Dedifferentiated amniotic fluid mesenchymal stem cell (primary cell): ENCODE data around the gene GPR132.
A peak's percentile ranks its signal among the peaks of the same experiment; 100 is the strongest.

ENCODE experiments used
- DNase-seq: peaks from one replicate; pipeline ENCODE4 v3.0.0-alpha.2; 2016; ENCODE audit errors: extremely low spot score

Gene GPR132

DNA sequence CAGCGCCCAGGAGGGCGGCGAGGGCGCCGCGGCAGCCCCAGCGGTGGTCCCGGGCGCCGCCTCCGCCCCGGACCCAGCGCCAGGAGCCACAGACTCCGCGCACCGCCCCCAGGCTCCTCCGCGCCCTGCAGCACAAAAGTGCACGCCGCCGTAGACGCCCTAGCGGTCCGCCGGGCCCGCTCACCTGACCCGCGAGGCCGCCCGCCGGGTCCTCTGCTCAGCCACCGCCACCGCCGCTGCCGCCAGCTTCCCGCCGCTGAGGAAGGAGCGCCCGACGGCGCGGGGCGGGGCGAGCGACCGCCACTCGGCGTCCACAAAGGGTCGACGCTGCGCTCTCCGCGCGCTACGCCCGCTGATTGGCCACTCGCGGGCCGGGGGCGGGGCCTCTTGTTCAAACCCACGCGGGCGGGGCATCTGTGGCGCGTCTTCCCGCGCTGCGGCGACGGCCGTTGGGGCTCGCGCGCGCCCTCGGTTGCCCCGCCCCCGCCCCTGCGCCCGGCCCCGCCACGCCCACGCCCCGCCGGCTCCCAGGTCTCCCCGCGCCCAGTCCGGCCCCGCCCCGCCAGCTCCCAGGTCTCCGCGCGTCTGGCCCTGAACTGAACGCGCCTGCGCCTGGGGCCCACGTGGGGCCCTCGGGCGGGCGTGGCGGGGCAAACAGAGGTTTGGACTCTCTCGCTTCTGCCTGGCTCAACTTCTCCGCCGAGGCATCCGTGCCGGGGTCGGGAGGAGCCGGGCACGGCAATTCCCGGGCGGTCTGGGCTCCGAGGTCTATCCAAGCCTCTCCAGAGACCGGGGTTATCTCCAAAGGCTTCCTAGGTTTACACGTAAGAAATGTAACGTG lies 44.2 kb downstream of the GPR132 start, which contains the start of gene CDCA4:
CDCA4 (minus strand) TSS at position 269 of the 841 bp plus-strand sequence. CDS start 9,154 bp downstream, outside the sequence.
- DNase-seq, result peak; percentile 96

DNA sequence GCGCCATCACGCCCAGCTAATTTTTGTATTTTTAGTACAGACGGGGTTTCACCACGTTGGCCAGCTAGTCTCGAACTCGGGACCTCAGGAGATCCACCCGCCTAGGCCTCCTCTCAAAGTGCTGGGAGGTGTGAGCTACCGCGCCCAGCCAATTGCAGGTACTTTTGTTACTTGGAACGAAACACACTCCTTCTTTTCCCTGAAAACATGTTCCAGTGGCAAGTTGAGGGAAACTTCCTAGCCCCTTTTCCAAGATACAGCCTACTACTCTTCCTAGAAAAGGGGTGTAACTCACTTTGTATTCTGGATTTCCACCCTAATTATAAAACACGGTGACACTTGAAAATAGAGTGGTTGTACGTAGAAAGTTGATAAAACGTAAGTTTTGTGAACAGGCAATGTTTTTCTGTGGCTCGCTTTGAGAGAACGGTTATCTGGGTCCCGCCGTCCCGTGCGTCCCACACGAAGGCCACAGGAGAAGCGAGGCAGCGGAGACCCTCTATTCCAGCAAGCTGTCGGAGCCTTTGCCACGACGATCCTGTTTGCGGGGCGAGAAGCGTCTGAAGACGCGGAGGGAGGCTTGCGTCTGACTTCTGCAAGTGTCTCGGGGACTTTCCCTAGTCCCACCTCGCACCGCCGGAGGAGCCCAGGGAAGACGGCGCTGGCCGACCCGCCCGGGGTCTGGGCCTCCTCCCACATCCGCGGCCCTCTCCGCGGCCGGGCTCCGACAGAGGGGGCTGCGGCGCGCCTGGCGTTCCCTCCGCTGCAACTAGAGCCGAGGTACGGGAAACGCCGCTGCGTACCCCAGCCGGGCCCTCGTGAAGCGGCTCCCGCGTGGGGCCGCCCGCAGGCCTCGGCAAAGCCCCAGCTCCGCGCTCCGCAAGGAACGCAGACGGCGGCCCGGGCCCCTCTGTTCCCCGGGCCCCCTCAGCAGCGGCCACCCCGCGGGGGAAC lies 45.1 kb downstream of the GPR132 start:
- no peak for DNase-seq

GRCh38 chr14:105018414-105018813 lies 46.8 kb downstream of the GPR132 start:
- DNase-seq, result no peak

GRCh38 chr14:105015905-105016304 lies 49.3 kb downstream of the GPR132 start:
- no peak for DNase-seq

GRCh38 chr14:105015242-105015641 lies 50.0 kb downstream of the GPR132 start:
- DNase-seq, result no peak

- no peak for DNase-seq
Observed at GRCh38 chr14:105014631-105015030, 50.6 kb downstream of the GPR132 start.

DNA sequence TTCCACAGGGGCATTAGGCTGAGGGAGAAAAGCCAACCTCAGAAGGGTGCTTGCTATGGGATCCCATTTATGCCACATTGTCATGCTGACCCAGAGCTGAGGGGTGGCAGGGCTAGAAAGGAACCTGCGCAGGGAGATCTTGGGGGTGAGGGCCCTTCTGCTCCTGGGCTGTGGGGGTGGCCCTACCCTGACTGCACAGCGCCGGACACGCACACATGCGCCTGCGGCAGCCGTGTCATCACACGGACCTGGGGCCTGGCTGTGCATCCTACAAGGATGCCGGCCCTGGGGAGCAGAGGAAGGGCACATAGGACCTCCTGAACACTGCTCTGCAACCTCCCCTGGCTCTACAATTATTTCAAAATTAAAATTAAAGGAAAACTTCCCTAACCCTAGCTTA lies 51.2 kb downstream of the GPR132 start:
- no peak for DNase-seq

GRCh38 chr14:105013150-105013785 lies 52.0 kb downstream of the GPR132 start:
- no peak for DNase-seq

DNA sequence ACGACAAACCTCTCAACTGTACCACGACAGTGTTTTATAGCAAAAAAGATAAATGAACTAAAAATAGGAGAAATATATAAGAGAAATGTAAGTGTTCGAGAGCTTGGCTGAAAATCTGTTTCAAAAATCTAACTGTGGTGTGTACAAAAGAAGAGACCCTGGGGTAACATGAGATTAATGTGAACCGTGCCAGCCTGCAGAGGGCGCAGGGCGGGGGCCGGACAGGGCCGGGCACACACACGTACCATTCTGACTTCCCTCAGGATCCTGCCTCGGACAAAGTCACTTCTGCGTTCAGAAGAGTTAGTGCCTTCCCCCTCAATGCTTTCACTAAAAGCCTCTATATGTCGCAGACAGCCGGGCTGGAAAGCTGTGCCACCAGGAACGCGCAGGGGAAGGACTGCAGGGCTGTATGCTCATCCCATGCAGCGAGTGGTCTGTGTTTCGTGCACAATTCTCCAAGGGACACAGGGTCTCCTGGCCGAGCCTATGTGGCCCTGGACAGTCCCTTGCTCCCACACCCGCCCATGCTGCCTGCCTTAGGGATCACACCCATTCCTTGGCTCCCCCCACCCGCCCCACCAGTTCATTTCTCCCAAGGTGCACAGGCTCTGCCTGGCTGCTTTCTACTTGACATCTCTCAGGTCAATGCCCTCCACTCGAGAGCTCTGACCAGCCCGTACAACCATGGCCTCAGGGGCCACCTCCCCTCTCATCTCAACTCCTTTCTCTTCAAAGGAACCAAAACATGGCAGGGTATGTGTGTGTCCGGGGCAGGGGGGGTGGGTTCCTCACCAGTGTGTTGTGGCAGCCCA lies 52.9 kb downstream of the GPR132 start:
- DNase-seq, result no peak

DNA sequence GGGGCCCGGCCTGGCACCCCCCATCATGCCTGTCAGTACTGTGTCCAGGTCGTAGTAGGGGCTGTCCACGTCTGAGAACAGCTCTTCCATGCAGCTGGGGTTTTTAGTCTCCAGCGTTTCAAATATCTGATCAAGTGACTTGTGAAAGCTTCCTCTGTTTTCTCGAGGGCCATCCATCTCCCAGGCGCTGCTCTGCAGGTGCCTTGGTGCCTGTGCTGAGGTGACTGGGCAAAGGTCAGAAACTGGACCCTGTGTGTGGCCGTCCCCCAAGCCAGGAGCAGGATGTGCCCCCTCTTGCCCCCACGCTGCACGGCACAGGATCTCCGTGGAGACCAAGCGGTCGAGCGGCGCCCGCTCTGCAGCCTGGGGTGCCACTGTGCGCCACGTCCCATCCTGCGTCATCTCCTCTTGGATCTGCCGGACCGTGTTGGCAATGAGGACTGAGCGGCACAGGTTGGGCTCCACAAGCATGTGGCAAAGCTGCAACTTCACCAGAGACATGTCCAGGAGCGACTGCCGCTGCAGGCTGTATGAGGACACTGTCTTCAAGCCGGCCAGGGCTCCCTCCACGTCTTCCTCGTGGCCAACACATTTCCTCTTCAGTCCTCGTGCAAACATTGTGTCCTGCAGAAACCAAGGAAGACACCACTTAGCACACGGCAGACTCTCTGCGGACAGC lies 53.8 kb downstream of the GPR132 start:
- DNase-seq, result no peak

DNA sequence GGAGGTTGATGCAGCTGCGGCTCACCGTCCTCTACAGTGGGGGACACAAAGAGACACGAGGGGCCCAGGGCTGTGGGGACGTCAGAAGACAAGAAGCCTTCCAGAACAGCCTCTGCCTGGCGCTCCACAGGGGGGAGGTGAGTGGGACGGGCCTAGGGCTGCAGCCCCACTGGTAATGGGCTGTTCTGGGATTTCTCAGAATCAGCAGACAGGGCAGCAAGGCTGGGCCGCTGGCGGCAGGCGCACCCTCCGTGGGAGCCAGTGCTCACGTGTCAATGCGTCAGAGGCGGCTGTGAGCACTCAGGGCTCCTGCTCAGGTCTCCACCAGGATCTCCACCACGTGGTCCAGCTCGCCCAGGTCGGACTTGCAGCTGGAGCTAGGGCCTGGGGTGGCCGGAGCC lies 54.3 kb downstream of the GPR132 start:
- DNase-seq, result no peak

DNA sequence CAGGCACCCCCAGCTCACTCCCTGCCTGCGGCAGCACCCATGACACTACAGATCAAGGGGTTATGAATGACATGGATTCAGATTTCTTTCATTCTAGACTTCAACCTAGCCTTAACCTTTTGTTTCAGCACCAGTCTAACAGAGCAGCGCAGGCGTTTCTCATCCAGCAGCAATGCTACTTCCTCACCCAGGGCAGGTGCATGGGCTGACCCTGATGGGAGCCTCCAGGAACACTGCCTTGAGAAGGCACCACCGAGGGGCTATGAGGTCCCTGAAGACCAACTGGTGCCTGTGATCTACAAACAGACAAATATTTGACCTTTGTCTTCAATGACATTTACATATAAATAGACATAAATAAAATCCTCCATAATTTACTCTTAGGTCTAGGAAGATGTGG lies 55.1 kb downstream of the GPR132 start:
- DNase-seq, result no peak

DNA sequence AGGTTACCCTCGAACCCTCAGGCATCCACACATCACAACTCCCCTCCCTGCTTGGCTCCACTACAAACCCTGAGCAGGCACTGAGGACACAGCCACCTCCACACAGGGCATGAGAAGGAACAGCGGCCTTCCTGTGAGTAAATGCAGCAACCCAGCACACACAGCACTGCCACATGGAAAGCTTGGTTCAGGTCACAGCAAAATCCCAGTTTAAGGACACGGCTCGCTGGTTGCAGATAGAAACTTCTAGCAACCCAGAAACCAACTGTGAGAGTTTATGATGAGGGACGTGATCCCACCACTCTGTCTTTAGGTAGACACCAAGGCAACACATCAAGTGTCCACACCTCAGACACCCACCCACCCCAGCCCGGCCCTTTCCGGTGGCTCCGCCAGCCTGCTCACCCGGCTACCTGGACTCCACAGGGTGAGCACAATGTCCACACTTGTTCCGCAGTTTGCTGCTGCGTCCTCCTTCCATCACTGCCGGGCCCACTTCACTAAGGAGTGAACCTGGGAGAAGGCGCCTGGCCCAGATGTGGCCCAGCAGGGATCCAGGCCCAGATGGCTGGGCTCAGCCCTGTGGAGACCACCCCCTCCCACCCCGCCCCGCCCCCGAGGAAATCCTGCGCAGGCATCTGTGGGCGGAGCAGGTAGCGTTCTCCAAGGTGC lies 57.5 kb downstream of the GPR132 start:
- no peak for DNase-seq

DNA sequence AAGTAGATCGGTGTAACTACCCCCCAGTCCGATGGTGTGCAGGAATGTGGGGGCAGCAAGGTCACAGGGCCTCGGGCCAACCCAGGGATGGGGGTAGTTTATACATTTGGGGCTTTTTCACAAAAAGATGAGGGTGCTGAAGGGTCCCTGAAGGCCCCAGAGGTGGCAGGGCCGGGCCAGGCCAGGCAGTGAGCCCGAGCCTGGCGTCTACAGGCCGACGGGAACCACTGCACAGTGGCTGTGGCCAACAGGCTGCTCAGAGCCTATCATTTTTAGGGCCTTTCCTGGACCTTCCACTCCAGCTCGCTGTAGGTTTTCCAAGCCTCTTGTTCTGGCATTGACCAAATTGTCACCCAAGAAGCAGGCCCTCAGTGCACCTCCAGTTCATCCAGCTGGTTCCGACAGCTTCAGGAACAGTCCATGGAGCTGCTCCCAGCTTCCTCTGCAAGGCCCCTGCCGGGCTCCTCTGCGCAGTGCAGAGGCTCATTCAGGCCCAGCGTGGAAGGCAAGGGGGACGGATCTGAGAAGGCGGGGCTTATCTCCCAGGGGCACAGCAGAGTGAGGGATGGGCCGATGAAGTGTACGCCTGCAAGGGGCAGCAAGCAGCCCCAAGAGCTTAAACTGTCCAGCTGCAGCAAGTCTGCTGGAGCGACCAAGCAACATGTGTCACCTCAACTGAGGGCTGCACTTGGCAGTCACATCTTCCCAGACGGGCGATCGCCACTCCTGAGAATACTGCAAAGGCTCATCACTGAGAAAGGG lies 58.2 kb downstream of the GPR132 start:
- DNase-seq, result no peak

DNA sequence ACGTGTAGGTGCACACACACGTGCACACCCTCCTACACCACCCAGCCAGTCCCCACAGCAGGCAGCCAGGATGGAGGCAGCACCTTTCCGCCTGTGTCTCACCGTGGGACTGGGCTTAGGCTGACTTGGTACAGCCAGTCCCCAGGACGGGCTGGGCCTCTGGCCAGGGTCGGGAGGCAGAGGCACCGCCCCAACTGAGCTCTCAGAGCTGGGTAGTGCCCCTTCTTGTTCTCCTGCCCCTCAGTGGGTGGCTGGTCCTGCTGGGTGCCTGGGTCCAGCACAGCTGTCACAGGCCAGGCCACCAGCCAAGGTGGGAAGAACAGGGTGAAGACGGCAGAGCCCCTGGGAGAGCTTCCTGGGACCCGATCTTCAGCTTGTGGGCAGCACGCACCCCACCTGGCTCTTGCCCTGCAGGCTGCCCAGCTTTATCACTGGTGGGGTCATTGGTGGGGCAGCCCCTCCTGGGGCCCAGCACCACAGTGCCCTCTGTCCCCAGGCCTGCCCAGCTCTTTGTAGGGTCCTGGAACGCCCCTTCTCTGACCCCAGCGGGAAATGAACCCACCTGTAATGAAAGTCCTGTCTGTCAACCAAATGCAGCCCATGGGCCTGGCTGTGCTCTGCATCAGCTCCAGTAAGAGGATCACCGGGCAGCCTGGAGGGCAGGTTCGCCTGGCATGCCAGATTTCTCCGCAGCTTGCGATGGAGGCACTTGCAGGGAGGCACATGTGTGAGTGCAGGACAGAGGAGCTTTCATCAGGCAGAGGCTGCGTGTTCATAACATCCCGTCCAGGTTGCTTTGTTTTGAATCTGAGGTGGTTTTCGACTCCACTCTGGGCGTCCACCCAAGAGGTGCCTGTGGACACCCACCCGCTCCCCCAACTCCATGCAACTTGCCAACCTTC lies 59.0 kb downstream of the GPR132 start:
- no peak for DNase-seq

DNA sequence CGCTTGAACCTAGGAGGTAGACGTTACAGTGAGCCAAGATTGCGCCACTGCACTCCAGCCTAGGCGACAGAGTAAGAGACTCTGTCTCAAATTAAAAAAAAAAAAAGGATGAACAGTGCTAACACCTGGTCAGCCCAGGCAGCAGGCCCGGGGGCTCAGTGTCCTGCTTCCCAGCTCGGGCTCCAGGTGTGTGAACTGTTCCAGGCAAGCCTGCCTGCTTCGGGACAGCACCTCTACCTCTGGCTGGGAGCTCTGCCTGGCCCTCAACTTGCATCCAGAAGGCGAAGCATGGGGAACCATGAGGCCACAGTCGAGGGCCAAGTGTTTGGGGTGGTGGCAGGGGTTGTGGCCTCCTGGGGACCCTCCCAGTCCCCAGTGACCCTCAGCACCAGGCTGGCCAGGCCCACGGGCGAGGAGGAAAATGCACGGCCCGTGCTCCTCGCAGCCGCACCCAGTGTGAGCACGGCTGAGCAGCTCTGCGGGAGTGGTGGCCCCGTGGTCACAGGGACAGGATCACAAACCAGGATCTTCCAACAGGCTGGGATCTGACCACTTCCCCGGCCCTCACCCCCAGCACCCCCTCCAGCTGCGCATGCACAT lies 59.8 kb downstream of the GPR132 start:
- no peak for DNase-seq
